ENCODE measurements around the gene ABRACL. TPM values are rescaled to one million over a fixed set of nuclear protein-coding genes. Genes with fewer than 3 reads are reported as not detected.

Gene ABRACL
- total and polyA plus RNA-seq, 2 donors (not counting 3 experiments of a cell fraction or from before 2014, with no cell fraction given) = 54.4 to 87.4 TPM

GRCh38 chr6:139081471-139081870 is 52.9 kb downstream of the ABRACL start:
- Histone ChIP-seq H3K9me1 (replicated peaks; ENCODE audit: control insufficient read depth, extremely low read depth, insufficient read depth, low read length) (no peaks in the 10 kb centered on the region), H3K36me3 (ENCODE audit: control insufficient read depth in 2 of 2, extremely low read depth in 1 of 2, insufficient read depth in 2 of 2, low read length in 2 of 2) (no peaks in the 10 kb centered on the region), H3K9ac (replicated peaks; ENCODE audit: extremely low read depth, insufficient read depth, low read length) (no peak overlapping the region), H3K4me1 (ENCODE audit: control insufficient read depth, extremely low read depth, insufficient read depth, low read length) (no peaks in the 10 kb centered on the region), H3K27me3 (ENCODE audit: control insufficient read depth in 2 of 2, insufficient read depth in 2 of 2, low read length in 2 of 2) (peaks cover 5% of the 10 kb centered on the region in 2 experiments), H4K20me1 (replicated peaks; ENCODE audit: control insufficient read depth, extremely low read depth, insufficient read depth, low read length) (no peaks in the 10 kb centered on the region), H2AFZ (ENCODE audit: low read depth, low read length) (no peak overlapping the region), H3K27ac (ENCODE audit: insufficient read depth, low read depth, low read length) (no peak overlapping the region), H3K4me2 (ENCODE audit: insufficient read depth, low read length) (no peak overlapping the region), H3K79me2 (ENCODE audit: control insufficient read depth, insufficient read depth, low read length) (no peaks in the 10 kb centered on the region), H3K4me3 (replicated peaks in 1 of 3; ENCODE audit: insufficient read depth in 1 of 3, low read depth in 1 of 3, low read length in 3 of 3) (no peak overlapping the region), H3K9me3 (replicated peaks; ENCODE audit: control insufficient read depth, insufficient read depth, low read length) (no peaks in the 10 kb centered on the region)
- POLR2A ChIA-PET = no interaction called here
- no TSS peak for BruUV-seq (replicated peaks)
- TF ChIP-seq EZH2 (IDR thresholded peaks at IDR 0.05; ENCODE audit: borderline replicate concordance, low read depth, low read length, severe bottlenecking) (no peak), GATA2 (IDR thresholded peaks at IDR 0.05; ENCODE audit: insufficient read depth, insufficient read length, low read depth, low read length) (no peak), MYC (IDR thresholded peaks at IDR 0.05; ENCODE audit: low read depth, low read length) (no peak)
- TF ChIP-seq, protein P1, sequence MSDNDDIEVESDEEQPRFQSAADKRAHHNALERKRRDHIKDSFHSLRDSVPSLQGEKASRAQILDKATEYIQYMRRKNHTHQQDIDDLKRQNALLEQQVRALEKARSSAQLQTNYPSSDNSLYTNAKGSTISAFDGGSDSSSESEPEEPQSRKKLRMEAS (IDR thresholded peaks at IDR 0.05; ENCODE audit: insufficient read depth, insufficient read length) = no peak
- dilution Hi-C loops (cut with MboI; ENCODE audit: extremely low pct_ligation_motif_present, low sequenced_read_pairs) (no loop called here), intact Hi-C loops (cut with micrococcal nuclease) (no loop called here)
- FAIRE-seq (no peak), DNase-seq (ENCODE audit: low read depth, low spot score) (no peak)
- CTCF ChIA-PET = no interaction called here

GRCh38 chr6:139082370-139082769 is 53.8 kb downstream of the ABRACL start:
- Histone ChIP-seq H3K9ac (replicated peaks; ENCODE audit: extremely low read depth, insufficient read depth, low read length) (no peak overlapping the region), H3K4me2 (ENCODE audit: insufficient read depth, low read length) (no peak overlapping the region), H3K79me2 (ENCODE audit: control insufficient read depth, insufficient read depth, low read length) (no peaks in the 10 kb centered on the region), H3K27me3 (ENCODE audit: control insufficient read depth in 2 of 2, insufficient read depth in 2 of 2, low read length in 2 of 2) (peaks cover 5% of the 10 kb centered on the region in 2 experiments), H4K20me1 (replicated peaks; ENCODE audit: control insufficient read depth, extremely low read depth, insufficient read depth, low read length) (no peaks in the 10 kb centered on the region), H3K4me1 (ENCODE audit: control insufficient read depth, extremely low read depth, insufficient read depth, low read length) (no peaks in the 10 kb centered on the region), H3K9me1 (replicated peaks; ENCODE audit: control insufficient read depth, extremely low read depth, insufficient read depth, low read length) (no peaks in the 10 kb centered on the region), H2AFZ (ENCODE audit: low read depth, low read length) (no peak overlapping the region), H3K4me3 (replicated peaks in 1 of 3; ENCODE audit: insufficient read depth in 1 of 3, low read depth in 1 of 3, low read length in 3 of 3) (no peak overlapping the region), H3K27ac (ENCODE audit: insufficient read depth, low read depth, low read length) (no peak overlapping the region), H3K9me3 (replicated peaks; ENCODE audit: control insufficient read depth, insufficient read depth, low read length) (no peaks in the 10 kb centered on the region), H3K36me3 (ENCODE audit: control insufficient read depth in 2 of 2, extremely low read depth in 1 of 2, insufficient read depth in 2 of 2, low read length in 2 of 2) (no peaks in the 10 kb centered on the region)
- no TSS peak for BruUV-seq (replicated peaks)
- POLR2A ChIA-PET = no interaction called here
- FAIRE-seq = no peak
- CTCF ChIA-PET = no interaction called here
- dilution Hi-C loops (cut with MboI; ENCODE audit: extremely low pct_ligation_motif_present, low sequenced_read_pairs) = no loop called here
- no peak for DNase-seq (ENCODE audit: low read depth, low spot score)
- TF ChIP-seq, protein P1 (IDR thresholded peaks at IDR 0.05; ENCODE audit: insufficient read depth, insufficient read length) = no peak
- TF ChIP-seq FOS (IDR thresholded peaks at IDR 0.05; ENCODE audit: borderline replicate concordance, insufficient read depth, low read length) (no peak), MYC (IDR thresholded peaks at IDR 0.05; ENCODE audit: low read depth, low read length) (no peak), POLR2A (IDR thresholded peaks at IDR 0.05; ENCODE audit: low read depth, low read length) (no peak), JUN (IDR thresholded peaks at IDR 0.05; ENCODE audit: borderline replicate concordance, insufficient read depth, insufficient read length, low read depth) (no peak), EZH2 (IDR thresholded peaks at IDR 0.05; ENCODE audit: borderline replicate concordance, low read depth, low read length, severe bottlenecking) (no peak), POLR2AphosphoS5 (IDR thresholded peaks at IDR 0.05; ENCODE audit: insufficient read depth, low read depth, low read length) (no peak)
- intact Hi-C loops (cut with micrococcal nuclease) = no loop called here
